GM18861 (cell line): ENCODE results near the gene BNIP5.

Source experiments
- ATAC-seq: cut with Tn5 transposase; IDR thresholded peaks from one replicate; pipeline ENCODE4 v1.9.1; 2021; ENCODE audit not compliant: unreplicated experiment

Gene BNIP5

DNA sequence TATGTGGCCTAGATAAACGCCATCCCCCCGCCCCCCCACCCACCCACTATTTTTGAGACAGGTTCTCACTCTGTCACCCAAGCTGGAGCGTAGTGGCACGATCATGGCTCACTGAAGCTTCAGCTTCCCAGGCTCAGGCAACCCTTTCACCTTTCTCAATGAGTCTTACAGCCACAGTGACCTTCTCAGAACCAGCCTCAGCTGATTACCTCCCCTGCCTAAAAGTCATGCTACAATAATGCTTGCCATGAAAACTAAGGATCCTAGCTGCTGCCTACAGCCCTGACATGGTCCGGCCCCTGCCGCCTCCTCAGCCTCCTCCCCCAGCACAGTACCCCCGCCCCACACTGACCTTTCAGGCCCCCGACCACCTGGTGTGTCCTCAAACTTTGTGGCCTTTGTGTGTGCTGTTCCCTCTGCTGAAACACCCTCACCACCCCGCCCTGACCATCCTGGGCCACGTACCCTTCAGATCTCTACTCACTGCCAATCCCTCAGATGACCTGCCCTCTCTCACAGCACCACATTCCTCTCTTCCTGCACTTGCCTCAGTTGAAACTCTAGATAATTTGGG is 35.5 kb downstream of the BNIP5 start:
- ATAC-seq = no peak

DNA sequence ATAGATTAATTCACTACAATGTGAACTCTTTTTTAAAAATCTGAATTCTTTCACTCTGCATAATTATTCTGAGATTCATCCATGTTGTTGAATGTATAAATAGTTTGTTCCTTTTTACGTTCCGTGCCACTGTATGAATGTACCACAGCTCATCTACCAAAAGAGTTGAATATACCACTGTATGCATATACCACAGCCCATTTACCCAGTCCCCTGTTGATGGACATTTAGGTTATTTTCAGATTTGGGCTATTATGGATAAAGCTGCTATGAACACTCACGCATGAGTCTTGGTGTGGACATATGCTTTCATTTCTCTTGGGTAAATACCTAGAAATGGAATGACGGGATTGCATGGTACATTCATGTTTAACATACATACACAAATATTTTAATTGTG is 38.7 kb downstream of the BNIP5 start:
- ATAC-seq = no peak

DNA sequence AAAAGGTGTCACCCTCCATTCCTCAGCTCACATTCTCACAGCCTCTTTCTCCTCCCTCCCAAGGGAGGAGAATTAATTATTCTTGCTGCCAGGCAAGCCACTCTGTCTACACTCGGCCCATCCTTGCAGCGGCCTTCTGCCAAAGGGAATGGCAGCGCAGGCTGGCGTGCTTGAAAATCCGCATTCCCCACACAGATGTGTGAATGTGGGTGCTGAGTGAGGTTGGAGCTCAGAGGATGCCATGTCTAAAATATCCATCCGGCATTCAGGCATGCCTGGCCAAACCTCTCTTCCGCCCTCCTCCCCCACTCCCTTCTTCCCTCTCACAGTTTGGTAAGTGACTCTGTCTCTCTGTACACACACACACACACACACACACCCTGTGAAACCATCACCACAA is 39.2 kb downstream of the BNIP5 start:
- ATAC-seq = no peak

DNA sequence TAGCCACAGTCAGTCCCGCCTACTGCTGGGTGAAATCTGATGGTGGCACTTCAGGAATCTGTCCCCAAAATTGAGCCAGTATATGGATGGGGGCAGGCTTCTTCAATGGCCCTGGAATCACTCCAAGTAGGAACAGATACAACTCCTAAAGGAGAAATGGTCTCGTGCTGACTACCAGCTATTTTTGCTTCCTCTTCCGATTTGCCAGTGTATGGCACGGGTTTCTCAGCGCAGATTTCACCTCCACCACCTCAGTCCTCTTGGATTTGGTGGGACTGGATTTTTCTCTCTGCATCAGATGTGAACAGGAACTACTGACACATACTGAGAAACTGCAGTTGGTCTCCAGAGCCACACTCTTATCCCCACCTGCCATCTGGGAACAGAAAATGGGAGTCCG is 39.6 kb downstream of the BNIP5 start:
- no peak for ATAC-seq

DNA sequence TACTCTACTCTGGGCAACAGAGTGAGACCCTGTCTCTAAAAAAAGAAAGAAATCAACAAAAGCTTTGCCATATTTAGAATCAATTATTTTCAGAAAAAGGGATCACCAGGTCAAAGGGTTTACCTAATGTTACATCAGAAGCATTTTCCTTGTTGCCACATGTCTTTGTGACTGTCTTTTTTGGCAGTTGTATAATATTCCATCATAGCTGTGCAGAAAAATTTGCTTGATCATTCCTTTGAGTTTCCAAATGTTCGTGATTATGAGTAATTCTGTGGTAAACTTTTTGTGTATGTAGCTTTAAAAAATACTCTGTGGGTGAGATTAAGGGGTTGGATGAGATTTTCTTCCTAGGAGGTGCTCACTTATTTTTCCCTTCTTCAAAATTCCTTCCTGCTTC is 40.4 kb downstream of the BNIP5 start:
- no peak for ATAC-seq

DNA sequence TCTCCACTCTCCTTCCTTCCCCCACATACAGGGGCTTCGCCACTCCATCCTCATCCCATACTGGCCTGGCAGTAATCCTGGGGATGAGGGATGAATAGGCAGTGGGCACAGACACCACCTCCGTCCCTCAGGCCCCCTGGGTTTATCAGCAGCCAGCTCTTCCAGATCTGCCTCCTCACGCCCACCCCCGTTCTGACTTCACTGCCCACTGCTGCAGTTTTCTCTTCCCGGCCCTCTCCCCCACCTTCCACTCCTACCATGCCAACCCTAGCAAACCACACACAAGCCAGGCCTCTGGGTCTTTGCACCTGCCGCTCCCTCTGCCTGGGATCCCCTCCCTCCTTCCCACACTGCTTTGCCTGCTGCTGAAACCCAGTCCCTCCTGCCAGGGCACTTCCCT is 44.5 kb downstream of the BNIP5 start:
- no peak for ATAC-seq

DNA sequence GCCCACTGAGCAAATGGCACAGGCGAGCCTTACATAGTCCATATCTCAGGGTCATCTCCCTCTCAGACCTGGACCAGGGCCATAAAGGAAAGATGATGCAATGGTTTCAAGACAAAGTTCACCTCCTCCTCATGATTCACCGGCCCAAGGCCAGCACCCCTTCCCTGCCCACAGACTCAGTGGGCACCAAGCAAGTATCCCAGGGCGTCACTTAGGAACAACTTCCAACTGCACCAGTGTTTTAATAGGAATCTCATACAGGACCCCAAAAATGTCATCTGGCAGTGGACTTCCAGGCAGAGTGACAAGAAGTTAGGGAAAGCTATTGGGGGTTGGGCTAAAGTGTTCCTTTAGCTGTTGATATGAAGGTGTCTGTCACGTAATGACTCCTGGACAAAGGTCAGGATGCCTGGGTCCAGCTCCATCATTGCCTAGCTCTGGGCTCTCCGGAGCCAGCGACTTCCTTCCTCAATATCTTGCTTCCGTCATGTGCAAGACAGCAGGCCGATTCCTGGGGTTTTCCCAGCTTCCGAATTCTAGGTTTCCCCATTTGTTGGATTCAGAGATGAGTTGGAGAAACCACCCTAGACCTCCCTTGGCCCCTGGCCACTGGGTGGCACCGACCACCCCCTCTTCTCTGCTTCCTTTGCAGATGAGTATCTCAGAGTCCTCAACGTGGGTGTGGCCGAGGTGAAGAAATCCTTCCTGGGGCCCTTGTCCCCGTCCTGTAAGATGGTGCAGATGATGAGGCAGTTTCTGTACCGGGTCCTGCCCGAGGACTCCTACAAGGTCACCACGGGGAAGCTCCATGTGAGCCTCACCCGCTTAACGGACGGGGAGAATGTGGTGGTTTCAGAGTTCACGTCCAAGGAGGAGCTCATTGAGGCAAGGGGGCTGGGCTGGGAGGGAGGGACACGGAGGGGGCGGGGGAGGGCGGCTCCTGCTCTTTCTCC is 45.7 kb downstream of the BNIP5 start:
- no peak for ATAC-seq

DNA sequence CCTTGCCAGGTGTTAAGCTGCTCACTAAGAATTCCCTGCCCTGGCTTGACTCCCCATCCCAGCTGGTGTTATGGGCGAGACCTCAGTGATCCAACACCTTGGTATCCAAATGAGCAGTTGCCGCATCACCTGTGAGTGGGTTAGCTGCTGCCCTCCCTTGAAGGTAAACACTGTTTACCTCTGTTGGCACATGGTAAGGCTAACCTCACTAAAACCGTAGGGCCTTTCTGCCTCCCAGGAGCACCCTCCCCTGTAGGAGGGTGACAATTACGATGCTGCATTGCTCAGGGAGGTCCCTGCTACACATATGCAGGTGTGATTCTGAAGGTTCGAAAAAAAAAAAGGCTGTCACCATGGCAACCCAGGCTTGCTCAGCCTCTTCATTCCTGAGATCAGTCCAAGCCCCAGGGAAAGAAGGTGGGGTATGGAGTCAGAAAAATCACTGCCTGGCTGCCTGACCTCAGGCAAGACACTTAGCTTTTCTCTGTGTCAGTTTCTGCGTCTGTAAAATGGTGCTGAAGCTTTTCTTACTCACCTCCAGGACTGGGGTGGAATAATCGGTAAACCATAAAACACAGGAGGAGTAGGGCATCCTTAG is 47.3 kb downstream of the BNIP5 start:
- ATAC-seq = no peak

DNA sequence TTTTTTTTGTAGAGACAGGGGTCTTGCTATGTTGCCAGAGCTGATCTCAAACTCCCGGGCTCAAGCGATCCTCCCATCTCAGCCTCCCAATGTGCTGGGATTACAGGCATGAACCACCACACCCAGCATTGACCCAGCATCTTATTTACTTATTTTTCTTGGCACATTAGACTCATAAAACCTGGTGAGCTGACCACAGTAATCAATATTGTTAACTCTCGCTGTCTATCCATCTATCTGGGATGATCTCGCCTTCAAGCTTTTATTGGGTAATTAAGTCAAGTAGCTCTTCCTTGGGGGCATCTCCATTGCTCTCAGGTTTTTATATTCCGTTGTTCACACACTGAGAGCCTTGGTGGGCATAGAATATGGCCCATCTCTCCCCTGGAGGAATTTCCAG is 49.8 kb downstream of the BNIP5 start:
- no peak for ATAC-seq

DNA sequence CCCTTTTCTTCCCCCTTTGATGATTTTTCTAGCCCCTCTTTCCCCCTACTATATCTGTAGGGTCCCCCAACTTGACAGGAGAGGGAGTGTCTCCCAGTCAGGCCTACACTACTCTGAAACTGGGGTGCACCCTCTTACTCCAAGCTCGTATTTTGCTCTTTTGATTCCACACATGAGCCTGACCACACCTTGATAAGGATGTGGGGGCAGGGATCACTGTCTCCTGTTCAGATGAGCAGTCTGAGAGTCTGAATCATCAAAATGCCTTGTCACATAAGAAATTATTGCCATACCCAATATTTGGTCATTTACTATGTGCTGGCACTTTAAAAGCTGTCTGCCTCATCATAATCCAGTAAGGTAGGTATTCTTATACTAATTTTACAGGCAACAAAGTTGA is 50.9 kb downstream of the BNIP5 start:
- ATAC-seq = no peak

DNA sequence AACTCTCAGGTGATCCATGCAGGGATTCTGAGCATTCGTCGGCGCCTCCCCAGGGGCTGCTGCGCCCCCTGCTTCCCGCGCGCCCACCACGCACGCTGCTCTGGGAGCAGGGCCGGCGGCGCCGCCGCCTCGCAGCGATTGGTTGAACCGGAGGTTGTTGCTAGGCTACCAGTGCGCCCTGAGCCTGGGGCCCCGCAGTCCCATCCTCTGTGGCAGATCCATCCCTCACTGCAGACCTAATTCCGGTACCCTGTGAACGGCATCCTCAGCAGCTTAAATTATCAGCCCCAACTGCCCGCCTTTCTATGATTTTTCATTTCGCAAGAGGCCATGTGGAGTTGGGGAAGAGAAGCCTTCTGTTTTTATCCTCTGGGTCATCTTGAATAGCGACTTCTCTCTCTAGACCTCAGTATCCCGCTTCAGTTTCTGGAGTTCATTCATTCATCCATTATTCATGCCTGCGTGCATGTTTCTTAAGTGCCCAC is 51.5 kb downstream of the BNIP5 start:
- ATAC-seq = no peak

DNA sequence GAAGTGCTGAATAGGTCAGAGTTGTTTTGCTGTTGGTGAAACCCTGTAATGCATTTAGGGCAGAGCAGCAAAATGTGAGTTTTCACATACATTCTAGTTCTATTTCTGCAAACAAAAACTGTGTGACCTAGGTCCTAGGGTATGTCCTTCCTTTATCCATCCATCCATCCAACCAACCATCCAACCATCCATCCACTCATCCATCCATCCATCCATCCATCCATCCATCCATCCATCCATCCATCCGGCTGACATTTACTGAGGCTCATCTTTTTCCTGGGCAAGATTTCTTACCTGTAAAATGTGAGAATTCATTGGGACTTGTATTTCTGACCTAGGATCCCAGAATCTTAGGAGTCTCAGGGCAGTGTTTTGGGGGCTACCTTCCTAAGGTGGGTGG is 52.3 kb downstream of the BNIP5 start:
- no peak for ATAC-seq

DNA sequence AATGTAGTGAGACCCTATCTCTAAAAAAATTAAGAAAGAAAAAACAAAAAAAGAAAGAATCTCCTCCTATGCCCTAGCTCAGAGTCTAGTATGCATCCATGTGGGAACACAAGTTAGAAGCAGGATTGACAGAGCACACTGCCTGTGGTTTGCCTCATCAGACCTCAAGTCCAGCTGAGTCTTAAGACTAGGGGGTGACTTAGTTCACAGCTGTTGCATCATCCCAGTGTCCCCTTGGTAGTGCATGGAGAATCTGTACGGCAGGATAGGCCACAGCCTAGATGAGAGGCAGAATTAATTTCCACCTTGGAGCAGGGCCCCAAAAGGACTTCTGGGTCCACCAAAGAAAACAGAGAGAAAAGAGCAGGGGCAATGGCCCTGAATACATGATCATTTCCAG is 53.1 kb downstream of the BNIP5 start:
- ATAC-seq = no peak

DNA sequence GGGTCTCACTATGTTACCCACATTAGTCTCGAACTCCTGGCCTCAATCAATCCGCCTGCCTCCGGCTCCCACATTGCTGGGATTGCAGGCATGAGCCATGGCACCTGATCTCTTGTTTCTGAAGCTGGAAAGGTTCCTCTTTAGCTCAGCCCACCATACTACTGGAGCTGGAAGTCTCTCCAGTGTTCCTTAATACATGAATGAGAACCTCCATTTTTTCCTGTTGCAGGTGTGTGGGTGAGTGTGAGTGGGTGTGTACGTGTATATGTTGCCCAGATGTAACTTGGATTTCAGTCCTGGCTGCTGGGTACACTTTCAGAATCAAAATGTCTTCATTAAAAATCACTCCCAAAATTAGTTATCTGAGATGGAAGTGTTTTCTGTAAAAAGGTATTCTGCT is 55.7 kb downstream of the BNIP5 start:
- no peak for ATAC-seq

DNA sequence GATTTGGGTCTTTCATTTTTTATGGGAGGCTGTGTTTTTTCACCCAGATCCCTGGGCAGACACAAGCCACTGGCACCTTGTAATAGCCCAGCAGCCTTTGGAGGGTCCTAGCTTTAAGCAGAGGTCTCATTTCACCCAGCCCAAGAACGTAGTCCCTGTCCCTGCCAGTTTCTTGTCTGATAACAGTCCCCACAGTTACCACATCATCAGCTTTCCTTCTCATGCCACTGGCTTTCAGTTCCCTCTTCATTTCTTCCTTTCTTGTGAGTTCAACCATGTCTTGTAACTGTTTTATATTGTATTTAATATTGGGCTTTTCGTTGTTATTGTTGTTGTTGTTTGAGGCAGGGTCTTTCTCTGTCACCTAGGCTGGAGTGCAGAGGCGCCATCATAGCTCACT is 56.2 kb downstream of the BNIP5 start:
- no peak for ATAC-seq

DNA sequence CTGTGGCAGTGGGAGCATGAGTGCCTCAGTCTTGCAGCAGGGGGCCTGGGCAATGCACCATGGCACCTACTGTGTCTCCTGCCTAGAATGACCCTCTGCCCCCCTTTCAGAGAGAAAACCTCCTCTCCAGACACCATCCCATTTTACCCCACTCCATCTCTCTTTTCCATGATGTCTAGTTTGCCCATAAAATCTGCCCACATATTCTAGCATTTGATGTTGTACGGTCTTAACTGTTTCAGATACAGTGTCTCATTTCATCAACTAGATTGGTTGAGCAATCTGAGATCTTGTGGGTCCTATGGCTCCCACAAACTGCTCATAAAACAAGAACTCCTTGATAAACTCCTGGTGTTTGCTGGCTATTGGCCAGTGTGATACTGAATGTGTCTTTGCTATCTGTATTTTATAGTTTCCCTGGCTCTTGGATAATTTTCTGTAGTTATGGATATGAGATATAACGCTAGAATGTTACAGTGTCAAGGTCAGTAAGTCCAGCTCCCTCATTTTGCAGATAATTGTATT is 58.7 kb downstream of the BNIP5 start:
- no peak for ATAC-seq

DNA sequence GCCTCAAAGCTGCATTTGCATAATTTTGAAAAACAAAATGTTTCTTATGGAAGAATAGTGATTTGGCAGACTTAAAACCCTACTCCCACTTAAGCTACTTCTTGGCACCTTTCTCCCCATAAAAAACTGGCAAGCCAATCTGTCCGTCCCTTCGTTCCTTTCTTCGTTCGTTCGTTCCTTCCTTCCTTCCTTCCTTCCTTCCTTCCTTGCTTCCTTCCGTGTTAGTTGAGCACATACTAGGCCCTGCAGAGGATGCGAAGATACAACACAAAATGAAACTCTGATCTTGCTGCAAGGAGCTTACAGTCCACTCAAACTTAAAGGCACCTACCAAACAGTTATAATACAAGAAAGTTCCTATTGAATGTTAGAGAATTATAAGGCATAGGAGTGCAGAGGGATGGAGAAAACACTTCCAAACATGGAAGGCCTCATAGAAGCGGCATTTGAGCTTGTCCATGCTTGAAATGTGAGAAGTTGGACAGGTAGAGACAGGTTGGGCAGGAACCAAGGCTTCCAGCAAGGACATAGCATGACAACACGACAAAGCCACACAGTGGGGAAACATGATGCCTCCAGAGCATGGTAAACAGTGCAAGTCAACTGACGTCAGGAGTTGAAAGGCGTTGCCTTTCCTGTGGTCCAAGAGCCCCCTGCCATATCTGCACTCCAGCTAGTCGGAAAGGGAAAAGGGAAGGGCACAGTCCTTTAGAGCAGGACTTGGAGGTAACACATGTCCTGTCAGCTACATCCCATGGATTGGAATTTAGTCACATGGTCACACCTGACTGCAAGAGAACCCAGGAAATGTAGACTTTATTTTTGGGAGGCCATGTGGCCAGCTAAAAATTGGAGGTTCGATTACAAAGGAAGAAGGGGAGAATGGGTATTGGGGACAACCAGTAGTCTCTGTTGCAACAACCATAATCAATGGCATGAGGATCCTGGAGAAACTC is 59.8 kb downstream of the BNIP5 start:
- no peak for ATAC-seq

DNA sequence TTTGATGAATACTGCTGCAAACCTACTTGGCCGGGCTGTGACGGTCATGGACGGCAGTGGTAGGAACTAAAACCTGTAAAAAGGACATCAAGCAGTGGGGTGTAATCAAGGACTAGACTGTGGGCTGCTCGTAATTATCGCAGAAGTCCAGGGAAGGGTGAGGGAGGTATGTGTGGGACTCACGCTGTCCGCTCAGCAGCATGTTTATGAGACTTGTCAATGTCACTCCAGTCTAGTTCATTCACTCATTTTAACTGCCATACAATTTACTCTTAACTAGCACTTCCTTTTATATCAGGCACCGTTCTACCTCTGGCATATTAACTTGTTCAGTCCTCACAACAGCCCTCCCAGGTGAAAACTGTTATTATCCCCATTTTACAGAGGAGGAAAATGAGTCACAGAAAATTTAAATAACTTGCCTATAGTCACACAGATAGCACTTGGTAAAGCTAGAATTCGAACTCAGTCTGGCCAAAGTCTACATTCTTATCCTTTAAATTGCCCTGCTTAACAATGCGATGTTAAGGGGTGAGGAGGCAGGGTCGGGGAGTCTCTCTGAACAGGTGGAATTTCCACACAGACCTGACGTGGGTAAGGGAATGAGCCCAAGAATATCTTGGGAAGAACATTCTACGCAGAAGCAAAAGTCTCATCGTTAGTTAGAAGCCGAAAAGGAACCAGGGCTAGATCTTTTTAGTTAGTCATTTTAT is 62.7 kb downstream of the BNIP5 start:
- no peak for ATAC-seq

DNA sequence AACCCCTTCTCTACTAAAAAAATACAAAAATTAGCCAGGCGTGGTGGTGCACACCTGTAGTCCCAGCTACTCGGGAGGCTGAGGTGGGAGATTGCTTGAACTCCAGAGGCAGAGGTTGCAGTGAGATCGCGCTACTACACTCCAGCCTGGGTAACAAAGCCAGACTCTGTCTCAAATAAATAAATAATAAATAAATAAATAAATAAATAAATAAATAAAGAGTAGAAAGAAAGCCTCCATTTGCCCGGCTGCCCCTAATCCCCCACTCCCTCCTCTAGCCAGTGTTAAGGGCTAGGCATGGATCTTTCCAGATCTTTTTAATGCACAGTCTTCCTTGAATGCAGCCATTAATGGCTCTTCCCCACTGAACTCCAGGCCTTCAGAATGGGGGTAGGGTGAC is 63.6 kb downstream of the BNIP5 start:
- no peak for ATAC-seq

DNA sequence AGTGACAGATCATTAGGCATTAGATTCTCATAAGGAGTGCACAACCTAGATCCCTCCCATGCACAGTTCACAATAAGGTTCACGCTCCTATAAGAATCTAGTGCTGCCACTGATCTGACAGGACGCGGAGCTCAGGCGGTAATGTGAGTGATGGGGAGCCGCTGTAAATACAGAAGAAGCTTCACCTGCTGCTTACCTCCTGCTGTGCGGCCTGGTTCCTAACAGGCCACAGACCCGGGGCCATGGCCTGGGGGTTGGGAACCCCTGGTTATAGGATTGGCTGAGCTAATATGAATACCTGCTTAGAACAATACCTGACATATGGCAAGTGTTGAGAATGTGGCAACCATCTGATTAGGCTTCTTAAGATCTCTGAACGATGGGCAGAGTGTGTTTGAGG is 64.5 kb downstream of the BNIP5 start:
- no peak for ATAC-seq
